MM.1S (cell line): ENCODE data around the gene RNF227.

Experiments
- CTCF ChIP-seq: fragments of 300-600 bp; sonication (generic); IDR thresholded peaks from 2 replicates; pipeline ENCODE4 v1.5.1; 2016; ENCODE audit warnings: antibody characterized with exemption, low read length, mixed read lengths
- EZH2 ChIP-seq: fragments of 300-600 bp; sonication (generic); optimal IDR thresholded peaks from 2 replicates; pipeline ENCODE3; 2017; ENCODE audit warnings: low read depth, mild to moderate bottlenecking, antibody characterized with exemption, low read length, mixed read lengths
- EZH2phosphoT487 ChIP-seq: fragments of 300-600 bp; sonication (generic); IDR thresholded peaks from 2 replicates; pipeline ENCODE4 v1.6.1; 2018; ENCODE audit warnings: antibody characterized with exemption, low read length

- no peak for TF ChIP-seq EZH2
- no peak for TF ChIP-seq CTCF
- no peak for TF ChIP-seq EZH2phosphoT487
Observed at GRCh38 chr17:7940743-7941142, 24.7 kb upstream of the RNF227 start.
